AG08396 (cell line): ENCODE data around the gene CCDC88C.

Experiments used
- DNase-seq: peaks from one replicate; pipeline ENCODE4 v3.0.0; 2012; ENCODE audit warnings: low spot score, mixed read lengths

CCDC88C gene

GRCh38 chr14:91380123-91380522 lies 37.5 kb downstream of the CCDC88C start:
- DNase-seq, result no peak

DNA sequence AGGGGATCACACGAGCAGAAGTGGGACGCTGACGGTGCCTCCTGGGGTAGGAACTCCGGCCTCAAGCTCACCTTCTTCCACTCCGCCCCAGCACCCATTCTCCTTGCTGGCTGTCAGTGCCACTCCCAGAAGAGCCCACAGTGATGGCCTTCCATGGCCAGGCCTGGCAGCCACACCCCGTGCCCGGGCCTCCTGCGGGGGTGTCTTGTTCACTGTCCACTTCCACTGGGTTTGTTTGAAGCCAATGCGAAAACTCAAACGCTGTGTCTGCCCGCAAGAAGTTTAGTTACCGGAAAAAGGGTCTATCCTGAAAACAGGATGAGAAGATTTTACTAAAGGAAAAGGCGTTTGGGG lies 38.1 kb downstream of the CCDC88C start:
- DNase-seq, result no peak

DNA sequence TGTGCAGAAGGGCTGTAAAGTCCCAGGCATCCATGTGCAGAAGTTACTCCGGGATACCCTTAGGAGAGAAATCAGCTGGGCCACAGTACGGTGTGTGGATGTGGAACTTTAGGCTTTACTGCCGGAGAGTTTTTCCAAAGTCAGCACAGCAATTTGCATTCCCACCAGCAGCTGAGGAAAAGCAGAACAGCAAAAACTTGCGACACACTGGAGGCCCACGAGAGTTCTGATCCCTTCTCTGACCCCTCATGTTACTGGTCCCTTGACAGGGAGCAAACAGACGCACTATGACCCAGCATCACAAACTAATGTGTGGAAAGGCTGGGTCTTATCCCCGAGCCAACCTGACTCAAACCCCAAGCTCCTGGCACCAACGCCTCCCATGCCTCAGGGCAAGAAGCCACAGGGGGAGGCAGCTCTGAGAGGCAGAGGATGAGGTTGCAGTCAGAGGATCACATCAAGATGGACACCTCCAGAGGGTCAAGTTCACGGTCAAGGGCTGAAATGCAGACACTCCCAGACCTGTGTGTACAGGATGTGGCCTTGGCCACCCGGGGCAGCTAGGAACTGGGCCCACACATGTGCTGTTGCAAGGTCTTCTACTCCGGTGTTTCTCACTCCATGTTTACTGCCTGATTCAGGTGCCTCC lies 38.6 kb downstream of the CCDC88C start:
- no peak for DNase-seq

DNA sequence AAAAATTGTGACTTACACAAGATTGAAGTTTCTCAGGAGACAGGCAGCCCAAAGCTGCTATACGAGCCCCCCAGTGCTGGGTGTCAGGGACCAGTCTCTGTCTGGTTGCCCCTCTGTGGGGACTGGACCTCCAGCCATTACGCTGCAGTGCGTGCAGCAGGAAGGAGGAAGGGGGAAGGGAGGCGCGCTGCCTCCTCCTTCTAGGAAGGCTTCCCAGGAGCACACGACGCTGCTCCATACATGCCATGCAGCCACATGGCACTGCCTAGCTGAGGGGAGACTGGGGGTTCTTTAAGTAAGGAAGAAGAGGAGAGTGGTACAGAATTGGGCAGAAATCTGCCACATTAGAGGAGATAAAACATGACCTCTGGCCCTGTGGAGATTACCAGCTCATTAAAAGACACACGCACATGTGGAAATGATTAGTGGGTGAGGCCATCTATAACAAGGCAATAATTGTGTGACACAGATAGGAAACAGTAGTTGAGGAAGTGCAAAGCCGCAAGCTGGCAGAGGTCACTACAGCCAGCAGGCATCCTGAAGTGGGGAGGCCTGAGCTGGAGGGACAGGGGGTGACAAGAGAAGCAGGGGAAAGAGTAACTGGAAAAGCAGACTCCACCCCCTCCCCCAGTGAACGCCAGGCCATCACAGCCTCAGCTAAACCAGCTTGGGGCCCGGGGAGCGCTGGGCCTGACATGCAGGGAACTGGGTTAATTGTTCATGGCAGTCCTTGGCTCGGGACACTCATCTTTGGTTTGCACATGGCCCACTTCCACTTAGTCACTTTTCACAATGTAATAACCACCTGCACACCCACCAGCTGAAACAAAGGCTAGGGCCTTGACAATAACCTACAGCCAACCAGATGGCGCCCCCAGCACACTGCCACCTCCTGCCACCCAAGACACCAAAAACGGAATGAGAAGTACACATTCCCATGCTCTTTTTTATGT lies 39.6 kb downstream of the CCDC88C start:
- no peak for DNase-seq

DNA sequence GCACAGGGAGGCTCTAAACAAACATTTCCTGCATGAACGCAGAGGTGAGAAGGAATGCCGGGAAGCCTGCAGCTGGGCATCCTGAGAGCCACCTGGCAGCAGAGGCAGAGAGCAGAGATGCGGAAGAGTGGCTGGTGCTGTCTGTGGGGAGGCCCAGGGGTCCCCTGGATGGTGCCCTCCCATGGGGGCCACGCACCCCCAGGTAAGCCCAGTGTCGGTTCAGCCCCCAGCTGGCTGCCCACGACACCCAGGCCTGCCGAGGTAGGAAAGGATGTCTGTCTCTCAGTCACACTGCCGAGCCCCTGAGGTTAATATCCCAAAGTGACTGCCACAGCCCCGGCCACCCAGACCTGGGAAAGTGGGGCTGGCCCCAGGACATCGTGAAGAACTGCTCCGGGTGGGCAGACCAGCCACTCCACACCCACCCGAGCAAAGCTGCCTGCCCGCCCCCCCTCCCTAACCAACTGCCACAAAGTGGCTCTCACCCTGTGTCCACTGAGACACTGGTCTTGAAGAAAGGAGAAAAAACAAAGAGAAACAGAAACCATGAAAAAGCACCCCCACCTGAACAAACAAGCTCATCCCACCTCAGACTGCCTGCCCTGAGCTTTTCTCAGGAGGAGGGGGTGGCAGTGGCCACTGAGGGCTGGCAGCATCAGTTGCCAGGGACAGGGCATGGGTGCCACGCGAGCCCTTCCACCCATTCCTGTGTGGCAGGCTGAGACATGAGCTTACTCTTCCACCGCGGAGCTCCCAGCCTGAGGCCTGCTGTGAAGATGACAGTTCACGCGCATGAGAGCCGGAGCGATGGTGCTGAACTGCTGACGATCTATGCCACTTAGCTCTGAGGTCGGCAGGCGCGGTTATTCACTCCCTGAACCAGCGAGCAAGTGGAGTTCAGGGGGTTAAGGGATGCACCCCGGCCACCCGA lies 40.8 kb downstream of the CCDC88C start:
- DNase-seq, result no peak

DNA sequence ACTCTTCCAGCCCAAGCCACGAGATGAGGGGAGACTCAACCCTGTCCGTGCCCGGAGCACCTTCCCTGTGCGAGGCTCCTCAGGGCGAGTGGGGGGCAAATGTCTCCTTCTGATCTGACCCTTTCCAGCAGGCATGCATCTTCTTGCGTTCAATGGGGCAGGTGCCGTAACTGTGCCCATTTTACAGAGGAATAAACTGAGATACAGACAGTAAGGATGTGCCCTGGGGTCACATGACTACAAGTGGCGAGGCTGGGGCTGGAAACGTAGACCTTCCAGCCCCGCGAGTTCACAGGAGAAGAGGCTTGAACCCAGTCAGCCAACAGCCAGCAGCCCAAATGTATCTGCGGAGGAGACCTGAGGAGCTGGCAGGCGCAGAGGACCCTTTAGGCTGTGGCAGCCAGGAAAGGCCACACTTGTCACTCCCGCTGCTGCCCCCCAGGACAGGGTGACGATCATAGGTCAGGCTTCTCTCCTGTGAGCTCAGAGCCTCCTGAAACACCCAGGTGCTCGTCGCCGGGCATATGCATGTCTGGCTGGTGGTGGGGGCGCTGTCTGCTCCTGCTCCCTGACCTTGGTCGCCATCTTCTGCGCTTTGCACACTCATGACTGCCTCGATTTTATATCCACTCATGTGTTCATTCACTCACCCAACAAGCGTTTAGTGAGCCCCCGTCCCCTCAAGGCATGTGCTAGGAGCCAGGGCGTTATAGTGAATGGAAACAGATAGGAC lies 41.7 kb downstream of the CCDC88C start:
- DNase-seq, result no peak

DNA sequence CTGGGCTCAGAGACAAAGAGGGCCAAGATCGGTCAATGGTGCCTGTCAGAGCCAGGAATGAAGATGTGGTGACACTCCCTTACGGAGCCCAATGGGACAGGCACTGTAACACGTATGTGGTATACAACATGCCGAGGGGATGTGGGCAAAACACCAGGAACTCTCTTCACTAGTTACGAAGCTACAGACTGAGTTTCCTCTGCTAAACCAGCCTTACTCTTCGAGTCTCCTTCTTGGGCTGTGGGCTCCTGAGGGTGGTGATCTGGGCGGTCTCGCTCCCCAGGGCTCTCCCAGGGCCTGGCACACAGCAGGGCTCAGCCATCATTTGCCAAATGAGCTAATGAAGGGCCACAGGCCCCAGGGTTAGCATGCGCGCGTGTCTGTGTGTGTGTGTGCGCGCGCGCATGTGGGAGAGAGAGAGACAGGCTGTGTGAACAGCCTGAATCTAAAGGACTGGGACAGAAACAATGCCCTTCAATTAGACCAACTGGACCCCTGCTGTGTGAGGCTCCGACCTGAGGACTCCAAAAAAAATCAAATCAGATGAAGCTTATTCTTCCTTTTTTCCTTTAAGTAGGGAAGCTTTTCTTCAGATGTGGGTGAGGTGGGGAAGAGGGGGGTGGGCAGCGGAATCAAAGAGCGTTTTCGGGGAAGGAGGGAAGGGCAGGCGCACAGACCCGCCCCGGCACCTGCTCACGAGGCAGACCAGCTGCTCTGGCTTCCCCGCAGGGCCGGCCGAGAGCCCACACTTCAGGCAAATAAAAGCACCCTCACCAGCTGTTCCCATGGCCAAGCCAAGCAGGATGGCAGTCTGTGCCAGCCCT lies 42.5 kb downstream of the CCDC88C start:
- DNase-seq, result no peak

DNA sequence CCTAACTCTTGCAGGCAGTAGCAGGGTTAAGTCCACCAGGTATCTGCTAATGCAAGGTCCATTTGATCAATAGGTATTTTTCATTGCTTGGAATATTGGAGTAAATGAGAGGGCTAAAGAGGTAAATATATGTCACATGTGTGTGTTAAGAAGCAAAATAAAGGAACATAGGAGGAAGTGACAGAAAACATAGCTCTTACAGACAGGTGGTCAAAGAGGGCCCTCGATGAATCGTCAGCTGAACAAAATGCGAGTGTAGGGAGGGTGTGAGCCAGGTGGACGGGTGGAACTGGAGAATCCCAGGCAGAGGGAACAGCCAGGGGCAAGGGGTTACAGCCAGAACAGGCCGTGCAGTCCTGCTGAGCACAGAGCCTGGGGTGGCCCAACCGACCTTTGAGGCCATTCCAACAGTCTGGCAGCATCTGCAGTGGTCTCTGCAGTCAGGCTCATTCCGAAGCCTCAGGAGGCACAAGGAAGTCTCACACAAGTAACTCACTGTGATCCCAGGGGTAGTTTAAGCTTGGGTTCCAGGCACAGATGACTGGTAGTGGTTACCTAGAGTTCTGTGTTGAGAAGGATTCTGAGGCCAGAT lies 43.2 kb downstream of the CCDC88C start:
- no peak for DNase-seq

DNA sequence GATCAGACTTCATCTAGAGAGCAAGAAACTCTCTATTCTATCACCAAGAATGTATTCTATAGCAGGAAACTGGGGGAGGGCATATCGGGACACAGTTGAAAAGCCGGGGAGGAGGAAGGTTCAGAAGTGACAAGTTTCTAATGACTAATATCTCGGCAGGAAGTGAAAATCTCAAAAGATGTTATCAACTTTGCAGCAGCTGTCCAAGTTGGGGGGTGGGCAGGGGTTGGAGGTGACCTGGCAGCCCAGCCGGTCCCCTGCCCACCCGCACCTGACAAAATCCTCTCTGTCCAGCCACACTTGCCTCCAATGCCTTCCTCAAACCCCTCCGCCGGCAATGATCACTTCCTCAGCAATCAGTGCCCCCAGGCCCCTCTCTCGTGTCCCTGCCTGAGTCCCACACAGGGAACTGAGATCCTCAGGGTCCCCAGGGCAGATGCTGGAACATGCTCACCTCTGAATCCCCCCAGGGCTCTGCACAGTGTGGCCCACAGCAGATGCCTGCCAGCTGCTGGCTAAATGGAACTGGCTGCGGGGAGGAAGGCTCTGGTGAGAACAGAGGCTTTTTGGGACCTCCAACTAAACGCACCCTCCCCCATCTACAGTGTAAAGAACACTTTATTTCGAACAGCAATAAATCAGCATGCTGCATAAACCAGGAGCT lies 43.9 kb downstream of the CCDC88C start:
- DNase-seq, result no peak

DNA sequence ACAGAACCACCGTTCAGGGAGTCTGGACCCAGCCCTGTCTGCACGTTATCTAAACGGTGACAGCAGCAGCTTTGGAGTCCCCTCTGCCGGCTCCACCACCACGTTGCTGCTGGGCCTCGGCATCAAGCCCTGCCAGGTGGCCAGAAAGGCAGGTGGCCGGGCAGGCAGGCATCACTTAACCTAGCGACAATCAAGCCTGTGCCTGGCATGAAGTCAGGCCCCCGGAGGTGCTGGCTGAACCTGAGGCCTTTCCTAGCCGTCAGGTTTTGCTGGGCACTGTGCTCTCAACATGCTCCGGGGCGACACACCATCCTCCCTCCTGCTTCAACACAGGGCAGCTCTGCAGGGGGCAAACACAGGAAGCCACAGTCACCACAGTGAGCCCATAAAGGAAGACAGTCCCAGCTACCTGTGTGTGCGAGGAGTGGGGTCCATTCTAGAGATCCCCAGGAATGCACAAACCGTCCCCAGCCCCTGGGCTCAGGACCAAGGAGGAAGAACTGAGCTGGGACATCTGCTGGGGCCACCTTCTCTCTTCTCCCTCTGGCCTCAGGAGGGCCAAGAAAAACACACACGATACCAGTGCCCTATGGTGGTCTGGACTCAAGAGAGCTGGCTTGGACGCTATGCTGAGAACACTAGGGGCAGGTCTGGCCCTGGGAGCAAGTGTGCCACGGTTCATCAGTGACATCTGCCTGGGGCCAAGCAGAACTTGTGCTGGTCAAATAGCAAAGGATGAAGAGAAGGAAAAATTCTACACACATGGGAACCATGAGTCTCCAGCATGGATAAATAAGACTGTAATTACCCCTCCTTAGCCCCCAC lies 44.7 kb downstream of the CCDC88C start:
- no peak for DNase-seq

DNA sequence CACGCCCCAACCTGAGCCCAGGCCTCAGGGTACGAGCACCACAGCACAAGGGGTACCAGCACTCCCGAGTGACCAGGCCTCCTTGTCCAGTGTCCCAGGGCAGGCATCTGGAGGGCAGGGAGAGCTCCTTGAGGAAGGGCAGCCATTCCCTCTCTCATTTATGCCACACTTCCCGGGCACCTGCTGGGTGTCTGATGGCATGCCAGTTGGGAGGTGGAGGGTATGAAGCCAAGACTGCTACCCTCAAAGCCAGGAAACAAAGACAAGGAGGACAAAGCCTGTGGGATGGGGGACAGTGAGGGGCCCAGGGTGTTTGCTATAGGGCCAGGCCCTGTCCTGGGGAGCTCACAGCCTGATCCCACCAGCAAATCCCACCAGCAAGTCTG lies 45.6 kb downstream of the CCDC88C start:
- no peak for DNase-seq

DNA sequence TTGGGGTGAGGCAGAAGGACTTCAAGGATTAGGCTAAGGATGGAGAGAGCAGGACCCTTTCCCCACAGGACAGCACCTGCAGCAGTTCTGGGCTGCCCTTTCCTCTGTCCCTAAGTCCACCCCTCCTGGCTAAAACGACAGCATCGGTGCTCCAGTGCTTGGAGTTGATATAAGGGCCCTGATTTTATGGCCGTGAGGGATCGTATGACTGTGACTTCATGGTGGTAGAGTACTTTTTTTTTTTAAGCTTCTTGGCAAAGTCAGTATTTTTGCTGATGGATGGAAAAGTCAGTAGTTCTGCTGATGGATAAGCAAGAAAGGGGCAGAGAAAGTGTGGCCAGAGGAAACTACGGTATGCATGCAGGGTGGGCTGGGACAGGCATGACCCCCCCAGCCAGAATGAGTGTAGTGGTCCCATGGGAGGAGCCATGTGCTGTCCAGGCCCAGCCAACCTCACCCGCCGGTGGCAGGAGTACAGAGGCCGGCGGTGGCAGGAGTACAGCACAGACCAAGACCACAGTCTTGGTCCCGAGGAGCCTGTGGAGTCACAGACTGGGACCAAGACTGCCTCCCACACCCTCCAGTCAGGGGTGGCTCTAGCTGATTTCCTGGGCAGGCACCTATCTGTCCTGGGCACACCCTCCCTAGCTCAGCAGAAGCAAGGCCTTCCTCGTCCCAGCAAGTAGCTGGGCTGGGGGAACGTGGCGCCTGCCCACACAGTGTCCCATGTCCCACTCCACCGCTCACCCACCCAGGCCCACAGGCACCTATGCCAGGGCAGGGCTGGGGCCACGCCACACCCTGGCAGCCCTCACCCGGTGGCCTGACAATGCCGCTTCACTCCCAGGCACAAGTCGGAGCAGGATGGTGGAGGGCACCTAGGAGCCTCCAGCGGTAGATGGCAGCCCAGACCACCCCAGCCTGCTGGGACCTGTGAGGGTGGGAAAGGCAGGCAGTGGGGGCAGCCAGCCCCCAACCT lies 46.3 kb downstream of the CCDC88C start:
- no peak for DNase-seq

DNA sequence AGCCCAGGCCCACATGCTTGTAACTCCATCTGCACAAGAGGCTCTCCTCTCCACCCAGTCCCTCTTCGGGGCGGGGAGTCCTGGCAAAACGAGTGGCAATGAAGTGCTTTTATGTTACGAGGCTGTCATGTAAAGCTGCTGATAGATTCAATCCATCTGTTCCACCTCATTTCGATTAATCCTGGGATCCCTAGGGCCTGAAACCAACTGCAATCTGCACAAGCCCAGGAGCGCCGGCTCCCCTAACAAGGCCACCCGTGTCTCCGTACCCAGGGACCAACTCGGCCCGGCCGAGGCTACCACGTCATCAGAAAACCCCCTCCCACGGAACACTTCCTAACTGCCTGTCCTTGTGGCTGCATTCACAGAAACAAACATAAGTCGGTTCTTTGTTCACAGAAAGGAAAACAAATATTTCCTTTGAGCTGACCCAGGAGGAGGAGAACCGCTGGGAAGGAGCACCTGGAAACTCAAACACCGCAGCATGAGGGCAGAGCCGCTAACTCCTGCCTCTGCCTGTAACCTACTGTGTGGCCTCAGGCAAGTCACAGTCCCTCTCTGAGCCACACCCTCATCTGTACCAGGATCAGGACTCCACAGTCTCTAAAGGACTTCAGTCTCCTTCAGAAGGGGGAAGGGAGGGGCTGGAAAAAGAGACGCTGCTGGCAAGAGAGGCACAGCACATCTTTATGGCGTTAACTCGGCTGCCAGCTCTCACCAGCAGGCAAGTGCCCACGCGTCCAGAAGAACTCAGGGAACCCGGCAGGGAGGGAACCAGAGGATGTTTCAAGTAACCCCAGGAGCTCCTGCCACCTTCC lies 47.8 kb downstream of the CCDC88C start:
- DNase-seq, result no peak

DNA sequence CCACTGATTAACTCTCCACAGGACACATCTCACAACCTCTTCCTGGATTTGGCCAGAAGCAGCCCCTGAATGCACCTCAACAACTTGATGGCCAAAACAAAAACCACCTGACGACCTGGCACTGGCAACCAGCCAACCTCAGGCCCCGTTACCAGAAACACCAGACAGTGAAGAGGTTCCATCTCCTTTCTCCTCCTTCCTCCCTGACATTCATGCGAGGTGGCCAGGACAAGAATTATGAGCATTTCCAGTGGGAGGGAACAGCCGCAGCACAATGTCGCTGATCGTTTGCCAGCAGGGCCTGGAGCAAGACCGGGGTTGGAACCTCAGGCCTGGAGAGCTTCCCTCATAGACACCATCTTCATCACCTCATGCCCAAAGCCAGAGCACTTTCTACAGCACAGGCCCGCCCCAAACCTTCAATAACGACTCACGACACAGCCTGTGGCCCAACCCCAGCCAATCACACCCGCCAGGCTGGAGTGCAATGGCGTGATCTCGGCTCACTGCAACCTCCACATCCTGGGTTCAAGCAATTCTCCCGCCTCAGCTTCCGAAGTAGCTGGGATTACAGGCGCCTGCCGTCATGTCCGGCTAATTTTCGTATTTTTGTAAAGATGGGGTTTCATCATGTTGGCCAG lies 48.7 kb downstream of the CCDC88C start:
- no peak for DNase-seq

- DNase-seq, result peak; percentile 92
These were observed 50.1 kb downstream of the CCDC88C start for GRCh38 chr14:91367173-91368171.
